ENCODE results near the gene PNMT. TPM values are rescaled to one million over a fixed set of nuclear protein-coding genes. Genes with fewer than 3 reads are reported as not detected.

PNMT gene
- total and polyA plus RNA-seq, 3 experiments from 2014 or later, result 0.39 TPM; not detected in 2

DNA sequence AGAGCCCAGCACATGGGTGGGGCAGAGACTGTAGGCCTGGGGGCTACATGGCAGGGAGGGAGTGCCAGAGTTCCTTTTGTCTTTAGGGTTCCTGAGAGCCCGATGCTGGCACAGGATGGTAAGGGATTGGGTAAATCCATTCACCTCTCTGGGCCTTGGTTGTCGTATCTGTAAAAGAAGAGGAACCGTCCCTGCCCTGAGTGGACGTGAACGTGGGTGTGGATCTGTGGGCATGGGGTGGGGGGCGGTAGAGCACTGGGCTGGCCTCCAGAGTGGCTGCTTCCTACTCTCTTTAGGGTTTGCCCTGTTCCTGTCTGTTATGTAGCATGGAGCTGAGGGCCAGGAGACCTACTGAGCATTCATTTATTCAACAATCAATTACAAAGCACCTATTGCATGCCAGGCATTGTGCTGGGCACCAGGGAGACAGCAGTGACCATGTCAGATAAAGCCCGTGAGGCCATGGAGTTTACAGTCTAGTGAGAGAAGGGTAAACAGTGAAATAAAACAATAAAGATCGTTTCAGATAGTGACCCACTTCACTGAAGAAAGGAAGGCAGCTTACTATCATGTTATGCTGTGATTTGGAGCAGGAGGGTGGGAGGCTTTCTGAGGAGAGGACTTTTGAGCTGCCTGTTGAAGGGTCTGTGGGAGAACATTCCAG is 16.2 kb upstream of the PNMT start:
- Histone ChIP-seq H3K4me3 (ENCODE audit: low read length) (no peak overlapping the region), H3K36me3 (ENCODE audit: insufficient read depth, low read length) (peaks cover 3% of the 10 kb centered on the region), H3K27ac (ENCODE audit: low read depth, low read length) (no peak overlapping the region), H3K4me1 (ENCODE audit: insufficient read depth, low read length) (peaks cover 19% of the 10 kb centered on the region), H3K9me3 (ENCODE audit: low read length) (no peaks in the 10 kb centered on the region), H3K27me3 (ENCODE audit: insufficient read depth, low read length, poor library complexity, severe bottlenecking) (no peaks in the 10 kb centered on the region)
- Mint-ChIP-seq H3K27me3 (peaks cover 0 to under 1% of the 10 kb centered on the region in 2 donors), H3K27ac (peak overlapping the region in 7 of 8 donors; percentile 1 to 96 (median 85)), H3K36me3 (peaks cover 0 to 45% (median 10%) of the 10 kb centered on the region in 3 donors), H3K4me3 (no peak overlapping the region), H3K9me3 (peaks cover 0 to 2% (median 0%) of the 10 kb centered on the region in 5 donors), H3K4me1 (peaks cover 41 to 69% (median 50%) of the 10 kb centered on the region in 3 donors)
- DNase-seq, result no peak
- POLR2A ChIA-PET, result no interaction called here
- CTCF ChIA-PET, result interaction anchor here (0.7 to 5.9 kb wide), 9 partner anchors 13 to 65 kb away, joined by 3 to 60 read pairs (median 7); partner anchors contain the start of genes PGAP3, PNMT, STARD3 and TCAP

GRCh38 chr17:39652587-39653315 is 15.5 kb upstream of the PNMT start:
- Histone ChIP-seq H3K9me3 (ENCODE audit: low read length) (no peaks in the 10 kb centered on the region), H3K36me3 (ENCODE audit: insufficient read depth, low read length) (peaks cover 3% of the 10 kb centered on the region), H3K4me3 (ENCODE audit: low read length) (no peak overlapping the region), H3K4me1 (ENCODE audit: insufficient read depth, low read length) (peaks cover 19% of the 10 kb centered on the region), H3K27ac (ENCODE audit: low read depth, low read length) (no peak overlapping the region), H3K27me3 (ENCODE audit: insufficient read depth, low read length, poor library complexity, severe bottlenecking) (no peaks in the 10 kb centered on the region)
- ChIA-PET POLR2A (no interaction called here), CTCF (interaction anchor here (1.1 to 5.9 kb wide), 14 partner anchors 13 to 256 kb away, joined by 3 to 60 read pairs (median 6); partner anchors contain the start of genes MIEN1, PGAP3, PNMT and STARD3)
- H3K4me1 Mint-ChIP-seq, result peaks cover 41 to 62% (median 50%) of the 10 kb centered on the region in 3 donors
- peaks cover 0 to 48% (median 10%) of the 10 kb centered on the region in 3 donors for H3K36me3 Mint-ChIP-seq
- peaks cover 0 to 1% of the 10 kb centered on the region in 2 donors for H3K27me3 Mint-ChIP-seq
- peaks cover 0 to 2% (median 0%) of the 10 kb centered on the region in 5 donors for H3K9me3 Mint-ChIP-seq
- DNase-seq, result no peak
- peak overlapping the region in 6 of 8 donors; percentile 82 to 96 (median 87) for H3K27ac Mint-ChIP-seq
- peak overlapping the region in 1 of 7 donors; percentile 32 for H3K4me3 Mint-ChIP-seq

- CTCF ChIA-PET, result interaction anchor here (0.6 to 5.9 kb wide), 23 partner anchors 10 to 256 kb away, joined by 3 to 60 read pairs (median 4); partner anchors contain the start of genes MIEN1, PGAP3, PNMT and STARD3
- H3K27ac Mint-ChIP-seq, result peak overlapping the region in 2 of 8 donors; percentile 24 to 89
Observed at GRCh38 chr17:39653316-39653661, 15.0 kb upstream of the PNMT start.

DNA sequence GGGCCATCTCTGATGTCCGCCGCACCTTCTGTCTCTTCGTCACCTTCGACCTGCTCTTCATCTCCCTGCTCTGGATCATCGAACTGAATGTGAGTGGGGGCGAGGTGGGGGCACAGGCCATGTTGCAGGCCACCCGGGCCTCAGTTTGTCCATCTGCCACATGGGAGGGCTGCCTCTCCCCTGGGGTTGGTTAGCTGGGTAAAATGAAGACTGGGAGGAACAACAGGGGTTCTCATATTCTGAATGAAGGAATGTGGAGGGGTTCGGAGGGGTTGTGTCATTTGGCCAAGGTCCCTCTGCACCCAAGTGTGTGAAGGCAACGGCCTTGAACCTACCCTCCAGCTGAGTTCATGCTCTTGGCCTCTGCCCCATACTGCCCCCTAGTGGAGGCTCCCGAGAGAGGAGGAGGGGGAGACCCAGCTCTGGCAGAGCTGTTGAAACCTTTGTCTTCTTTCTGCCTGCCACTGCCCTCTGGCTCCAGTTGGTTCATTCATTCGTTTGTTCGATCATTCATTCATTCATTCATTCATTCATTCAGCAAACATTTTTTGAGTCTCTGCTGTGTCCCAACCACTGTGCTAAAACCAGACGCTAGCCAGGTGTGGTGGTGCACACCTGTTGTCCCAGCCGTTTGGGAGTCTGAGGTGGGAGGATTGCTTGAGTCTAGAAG is 14.5 kb upstream of the PNMT start:
- peaks cover 0 to 2% (median 0%) of the 10 kb centered on the region in 5 donors for H3K9me3 Mint-ChIP-seq
- peak overlapping the region in 5 of 8 donors; percentile 6 to 79 (median 61) for H3K27ac Mint-ChIP-seq
- H3K27me3 Mint-ChIP-seq, result peaks cover 0 to 1% of the 10 kb centered on the region in 2 donors
- H3K27ac ChIP-seq (ENCODE audit: low read depth, low read length), result no peak overlapping the region
- no peaks in the 10 kb centered on the region for H3K9me3 ChIP-seq (ENCODE audit: low read length)
- peak; percentile 61 to 84 (median 71) for DNase-seq
- peaks cover 29% of the 10 kb centered on the region for H3K4me1 ChIP-seq (ENCODE audit: insufficient read depth, low read length)
- no peak overlapping the region for H3K4me3 ChIP-seq (ENCODE audit: low read length)
- H3K36me3 Mint-ChIP-seq, result peaks cover 0 to 54% (median 10%) of the 10 kb centered on the region in 3 donors
- H3K4me1 Mint-ChIP-seq, result peaks cover 37 to 58% (median 47%) of the 10 kb centered on the region in 3 donors
- H3K27me3 ChIP-seq (ENCODE audit: insufficient read depth, low read length, poor library complexity, severe bottlenecking), result no peaks in the 10 kb centered on the region
- ChIA-PET CTCF (interaction anchor here (0.6 to 5.9 kb wide), 24 partner anchors 10 to 255 kb away, joined by 3 to 60 read pairs (median 4); partner anchors contain the start of genes MIEN1, PGAP3, PNMT and STARD3), POLR2A (interaction anchor here (0.5 kb wide), 1 partner anchor 77 kb away, joined by 8 read pairs; no protein-coding TSS in a partner anchor)
- H3K36me3 ChIP-seq (ENCODE audit: insufficient read depth, low read length), result peaks cover 3% of the 10 kb centered on the region
- no peak overlapping the region for H3K4me3 Mint-ChIP-seq

More at GRCh38 chr17:39653316-39653661, 15.0 kb upstream of the PNMT start:
- no peaks in the 10 kb centered on the region for H3K9me3 ChIP-seq (ENCODE audit: low read length)
- no peak overlapping the region for H3K4me3 ChIP-seq (ENCODE audit: low read length)
- H3K4me3 Mint-ChIP-seq, result no peak overlapping the region
- peaks cover 0 to 2% (median 0%) of the 10 kb centered on the region in 5 donors for H3K9me3 Mint-ChIP-seq
- POLR2A ChIA-PET, result interaction anchor here (0.5 kb wide), 1 partner anchor 78 kb away, joined by 8 read pairs; no protein-coding TSS in a partner anchor
- peaks cover 41 to 62% (median 50%) of the 10 kb centered on the region in 3 donors for H3K4me1 Mint-ChIP-seq
- H3K27ac ChIP-seq (ENCODE audit: low read depth, low read length), result no peak overlapping the region
- H3K27me3 ChIP-seq (ENCODE audit: insufficient read depth, low read length, poor library complexity, severe bottlenecking), result no peaks in the 10 kb centered on the region
- DNase-seq, result no peak
- H3K36me3 ChIP-seq (ENCODE audit: insufficient read depth, low read length), result peaks cover 3% of the 10 kb centered on the region
- H3K4me1 ChIP-seq (ENCODE audit: insufficient read depth, low read length), result peaks cover 24% of the 10 kb centered on the region
- peaks cover 0 to 52% (median 10%) of the 10 kb centered on the region in 3 donors for H3K36me3 Mint-ChIP-seq
- H3K27me3 Mint-ChIP-seq, result peaks cover 0 to 1% of the 10 kb centered on the region in 2 donors

- Histone ChIP-seq H3K36me3 (ENCODE audit: insufficient read depth, low read length) (peaks cover 7% of the 10 kb centered on the region), H3K27ac (ENCODE audit: low read depth, low read length) (no peak overlapping the region), H3K9me3 (ENCODE audit: low read length) (no peaks in the 10 kb centered on the region), H3K4me3 (ENCODE audit: low read length) (no peak overlapping the region), H3K4me1 (ENCODE audit: insufficient read depth, low read length) (peaks cover 35% of the 10 kb centered on the region), H3K27me3 (ENCODE audit: insufficient read depth, low read length, poor library complexity, severe bottlenecking) (no peaks in the 10 kb centered on the region)
- DNase-seq, result no peak
- Mint-ChIP-seq H3K36me3 (peaks cover 0 to 58% (median 10%) of the 10 kb centered on the region in 3 donors), H3K4me3 (no peak overlapping the region), H3K27me3 (peaks cover 0 to 1% of the 10 kb centered on the region in 2 donors), H3K4me1 (peaks cover 30 to 48% (median 36%) of the 10 kb centered on the region in 3 donors), H3K27ac (peak overlapping the region in 3 of 8 donors; percentile 62 to 84 (median 64)), H3K9me3 (peaks cover 0 to 2% (median 0%) of the 10 kb centered on the region in 5 donors)
- CTCF ChIA-PET, result interaction anchor here (0.8 to 5.9 kb wide), 12 partner anchors 9 to 539 kb away, joined by 3 to 60 read pairs (median 10); partner anchors contain the start of genes PGAP3, PNMT, STARD3 and TCAP
- POLR2A ChIA-PET, result no interaction called here
Observed at GRCh38 chr17:39655105-39655504, 13.1 kb upstream of the PNMT start.

DNA sequence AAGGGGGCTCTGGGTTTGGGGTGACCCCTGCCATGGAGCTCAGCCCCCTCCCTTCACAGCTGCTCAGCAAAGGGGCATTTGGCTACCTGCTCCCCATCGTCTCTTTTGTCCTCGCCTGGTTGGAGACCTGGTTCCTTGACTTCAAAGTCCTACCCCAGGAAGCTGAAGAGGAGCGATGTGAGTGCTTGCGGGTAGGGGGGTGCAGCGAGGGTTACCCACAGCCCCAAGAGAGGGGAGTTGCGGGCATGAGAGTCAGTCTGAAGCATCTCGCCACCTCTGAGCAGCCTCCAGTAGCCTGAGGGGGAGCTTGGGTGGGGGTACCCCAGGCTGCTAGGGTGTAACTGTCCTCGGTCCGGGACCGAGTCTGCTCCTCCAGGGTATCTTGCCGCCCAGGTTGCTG is 9.9 kb upstream of the PNMT start:
- Histone ChIP-seq H3K27me3 (ENCODE audit: insufficient read depth, low read length, poor library complexity, severe bottlenecking) (no peaks in the 10 kb centered on the region), H3K9me3 (ENCODE audit: low read length) (no peaks in the 10 kb centered on the region), H3K36me3 (ENCODE audit: insufficient read depth, low read length) (peaks cover 24% of the 10 kb centered on the region), H3K27ac (ENCODE audit: low read depth, low read length) (no peak overlapping the region), H3K4me1 (ENCODE audit: insufficient read depth, low read length) (peaks cover 33% of the 10 kb centered on the region), H3K4me3 (ENCODE audit: low read length) (no peak overlapping the region)
- Mint-ChIP-seq H3K4me3 (no peak overlapping the region), H3K27me3 (peaks cover 0 to 1% of the 10 kb centered on the region in 2 donors), H3K9me3 (no peaks in the 10 kb centered on the region), H3K27ac (no peak overlapping the region), H3K4me1 (peaks cover 11 to 19% (median 13%) of the 10 kb centered on the region in 3 donors), H3K36me3 (peaks cover 0 to 74% (median 14%) of the 10 kb centered on the region in 3 donors)
- DNase-seq, result peak in 1 of 5 donors; percentile 57
- CTCF ChIA-PET, result no interaction called here
- POLR2A ChIA-PET, result interaction anchor here (0.6 to 0.9 kb wide), 2 partner anchors 26 to 515 kb away, joined by 3 read pairs; no protein-coding TSS in a partner anchor

DNA sequence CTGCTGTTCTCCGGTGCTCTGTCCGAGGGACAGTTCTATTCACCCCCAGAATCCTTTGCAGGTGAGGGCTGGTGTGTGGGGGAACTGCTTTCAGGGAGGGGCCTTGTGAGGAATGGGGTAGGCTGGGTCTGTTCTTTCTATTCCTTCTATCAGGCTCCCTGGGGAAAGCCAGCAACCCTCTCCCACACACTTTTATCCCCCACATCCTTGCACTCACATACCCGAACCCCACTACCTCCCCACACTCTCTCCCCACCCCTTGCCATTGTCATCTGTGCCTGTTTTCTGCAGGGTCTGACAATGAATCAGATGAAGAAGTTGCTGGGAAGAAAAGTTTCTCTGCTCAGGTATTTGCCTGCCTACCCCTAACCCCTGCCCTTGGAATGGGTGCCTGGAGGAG is 9.5 kb upstream of the PNMT start:
- Histone ChIP-seq H3K27me3 (ENCODE audit: insufficient read depth, low read length, poor library complexity, severe bottlenecking) (no peaks in the 10 kb centered on the region), H3K9me3 (ENCODE audit: low read length) (no peaks in the 10 kb centered on the region), H3K27ac (ENCODE audit: low read depth, low read length) (no peak overlapping the region), H3K4me3 (ENCODE audit: low read length) (no peak overlapping the region), H3K36me3 (ENCODE audit: insufficient read depth, low read length) (peaks cover 24% of the 10 kb centered on the region), H3K4me1 (ENCODE audit: insufficient read depth, low read length) (peaks cover 28% of the 10 kb centered on the region)
- Mint-ChIP-seq H3K27me3 (peaks cover 0 to 1% of the 10 kb centered on the region in 2 donors), H3K36me3 (peaks cover 0 to 72% (median 12%) of the 10 kb centered on the region in 3 donors), H3K4me1 (peaks cover 9 to 15% (median 10%) of the 10 kb centered on the region in 3 donors), H3K27ac (peak overlapping the region in 1 of 8 donors; percentile 63), H3K9me3 (no peaks in the 10 kb centered on the region), H3K4me3 (no peak overlapping the region)
- ChIA-PET POLR2A (interaction anchor here (0.9 kb wide), 1 partner anchor 25 kb away, joined by 3 read pairs; no protein-coding TSS in a partner anchor), CTCF (no interaction called here)
- no peak for DNase-seq
